ENCODE measurements around the gene BPIFB1. TPM values are rescaled to one million over a fixed set of nuclear protein-coding genes. Genes with fewer than 3 reads are reported as not detected.

Gene BPIFB1
- polyA plus RNA-seq, 4 donors, result 1.3 TPM; not detected in 3

DNA sequence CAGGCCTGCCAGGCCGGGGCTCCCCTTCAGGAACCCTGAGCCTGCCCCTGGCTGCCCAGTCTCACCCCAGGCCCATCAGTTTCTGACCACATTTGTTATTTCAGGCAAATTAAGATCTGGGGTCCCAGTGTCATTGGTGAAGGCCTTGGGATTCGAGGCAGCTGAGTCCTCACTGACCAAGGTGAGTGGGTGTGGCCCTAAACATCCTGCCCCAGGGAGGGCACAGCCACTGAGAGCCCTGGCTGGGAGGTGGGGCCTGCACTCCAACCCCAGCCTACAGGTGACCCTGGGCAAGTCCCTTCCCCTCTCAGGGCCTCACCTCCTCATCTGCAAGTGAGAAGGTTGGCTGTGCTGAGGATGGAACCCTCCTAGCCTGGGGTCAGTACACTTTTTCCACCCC, 23.8 kb downstream of the BPIFB1 start:
- H3K4me3 ChIP-seq (ENCODE audit: low read depth in 1 of 3, low read length in 3 of 3), result no peak overlapping the region
- H3K27ac ChIP-seq (ENCODE audit: low read depth in 1 of 3, low read length in 2 of 3), result no peak overlapping the region
- DNase-seq (no peak), FAIRE-seq (no peak)
- H3K27me3 ChIP-seq (ENCODE audit: control insufficient read depth in 3 of 3, insufficient read depth in 3 of 3, low read length in 3 of 3), result no peaks in the 10 kb centered on the region
- peaks cover 0 to 4% of the 10 kb centered on the region in 2 donors for H3K9me3 ChIP-seq (ENCODE audit: control insufficient read depth in 2 of 2, insufficient read depth in 1 of 2, low read depth in 1 of 2, low read length in 1 of 2)
- no peaks in the 10 kb centered on the region for H3K4me1 ChIP-seq (ENCODE audit: control insufficient read depth in 3 of 3, insufficient read depth in 2 of 3, low read depth in 1 of 3, low read length in 2 of 3)
- H3K36me3 ChIP-seq (ENCODE audit: control insufficient read depth in 3 of 3, insufficient read depth in 2 of 3, low read depth in 1 of 3, low read length in 3 of 3), result no peaks in the 10 kb centered on the region
- 17 to 40% (median 31%) methylated on average over 2 of the region's 2 CpGs for WGBS, 3 donors

DNA sequence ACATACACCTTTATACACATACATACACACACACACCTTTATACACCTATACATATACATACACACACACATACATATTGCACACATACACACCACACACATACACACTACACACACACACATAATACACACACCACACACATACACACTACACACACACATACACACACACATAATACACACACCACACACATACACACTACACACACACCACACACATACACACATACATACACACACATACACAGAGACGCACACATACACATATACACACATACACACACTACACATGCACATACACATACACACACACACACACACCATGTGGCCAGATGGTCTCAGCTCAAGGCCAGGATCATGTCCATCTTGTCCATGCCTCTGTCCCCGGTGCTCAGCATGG, 25.7 kb downstream of the BPIFB1 start:
- FAIRE-seq, result no peak

DNA sequence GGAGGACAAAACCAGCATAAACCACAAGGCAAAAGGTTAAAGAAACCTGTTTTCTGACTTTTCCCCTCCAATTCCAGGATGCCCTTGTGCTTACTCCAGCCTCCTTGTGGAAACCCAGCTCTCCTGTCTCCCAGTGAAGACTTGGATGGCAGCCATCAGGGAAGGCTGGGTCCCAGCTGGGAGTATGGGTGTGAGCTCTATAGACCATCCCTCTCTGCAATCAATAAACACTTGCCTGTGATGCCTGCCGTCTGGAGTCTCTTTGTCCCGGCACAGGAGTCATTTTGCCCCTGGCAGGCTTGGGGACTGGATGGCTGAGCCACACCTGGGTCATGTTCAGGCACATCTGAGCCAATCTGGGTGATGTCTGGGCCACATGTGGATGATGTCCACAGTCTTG, 26.6 kb downstream of the BPIFB1 start:
- Histone ChIP-seq H3K9me3 (ENCODE audit: control insufficient read depth in 2 of 2, insufficient read depth in 1 of 2, low read depth in 1 of 2, low read length in 1 of 2) (peaks cover 0 to 4% of the 10 kb centered on the region in 2 donors), H3K27ac (ENCODE audit: low read depth in 1 of 3, low read length in 2 of 3) (no peak overlapping the region), H3K4me3 (ENCODE audit: low read depth in 1 of 3, low read length in 3 of 3) (no peak overlapping the region), H3K27me3 (ENCODE audit: control insufficient read depth in 3 of 3, insufficient read depth in 3 of 3, low read length in 3 of 3) (no peaks in the 10 kb centered on the region), H3K36me3 (ENCODE audit: control insufficient read depth in 3 of 3, insufficient read depth in 2 of 3, low read depth in 1 of 3, low read length in 3 of 3) (no peaks in the 10 kb centered on the region), H3K4me1 (ENCODE audit: control insufficient read depth in 3 of 3, insufficient read depth in 2 of 3, low read depth in 1 of 3, low read length in 2 of 3) (no peaks in the 10 kb centered on the region)
- FAIRE-seq (no peak), DNase-seq (no peak)
- WGBS, 3 donors, result 0 to 28% (median 19%) methylated on average over 2 of the region's 2 CpGs

More for the DNA sequence above, 25.7 kb downstream of the BPIFB1 start:
- H3K27me3 ChIP-seq (ENCODE audit: control insufficient read depth in 3 of 3, insufficient read depth in 3 of 3, low read length in 3 of 3), result no peaks in the 10 kb centered on the region
- H3K9me3 ChIP-seq (ENCODE audit: control insufficient read depth in 2 of 2, insufficient read depth in 1 of 2, low read depth in 1 of 2, low read length in 1 of 2), result peaks cover 0 to 4% of the 10 kb centered on the region in 2 donors
- no peaks in the 10 kb centered on the region for H3K36me3 ChIP-seq (ENCODE audit: control insufficient read depth in 3 of 3, insufficient read depth in 2 of 3, low read depth in 1 of 3, low read length in 3 of 3)
- no peak for DNase-seq
- no peak overlapping the region for H3K4me3 ChIP-seq (ENCODE audit: low read depth in 1 of 3, low read length in 3 of 3)
- no peaks in the 10 kb centered on the region for H3K4me1 ChIP-seq (ENCODE audit: control insufficient read depth in 3 of 3, insufficient read depth in 2 of 3, low read depth in 1 of 3, low read length in 2 of 3)
- WGBS, 3 donors, result 92 to 94% (median 93%) methylated on average over 2 of the region's 2 CpGs
- no peak overlapping the region for H3K27ac ChIP-seq (ENCODE audit: low read depth in 1 of 3, low read length in 2 of 3)

DNA sequence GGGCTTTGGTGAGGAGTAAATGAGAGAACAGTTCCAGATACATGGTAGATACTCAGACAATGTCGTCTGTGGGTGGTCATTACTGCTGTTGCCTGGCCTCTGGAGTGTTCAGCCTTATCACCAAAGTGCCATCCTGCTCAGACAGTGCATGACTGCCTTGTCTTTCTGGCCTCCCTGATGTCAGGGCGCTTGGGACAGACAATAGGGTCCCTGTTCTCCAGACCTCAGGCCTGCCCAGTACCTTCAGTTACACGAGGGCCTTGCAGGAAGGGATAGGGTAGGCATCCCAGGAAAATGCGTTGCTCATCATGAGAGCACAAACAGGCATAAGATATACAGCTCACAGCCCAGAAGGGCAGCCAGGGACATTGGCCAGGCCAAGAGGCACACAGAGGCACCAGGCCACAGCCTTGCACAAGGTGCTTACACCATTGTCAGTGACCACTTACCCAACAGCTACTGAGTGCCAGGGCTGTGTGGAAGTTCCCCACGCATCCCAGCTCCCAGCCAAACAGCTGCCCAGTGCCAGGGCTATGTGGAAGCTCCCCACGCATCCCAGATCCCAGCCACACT, 27.4 kb downstream of the BPIFB1 start:
- Histone ChIP-seq H3K4me3 (ENCODE audit: low read depth in 1 of 3, low read length in 3 of 3) (no peak overlapping the region), H3K27ac (ENCODE audit: low read depth in 1 of 3, low read length in 2 of 3) (no peak overlapping the region), H3K9me3 (ENCODE audit: control insufficient read depth in 2 of 2, insufficient read depth in 1 of 2, low read depth in 1 of 2, low read length in 1 of 2) (peaks cover 0 to 4% of the 10 kb centered on the region in 2 donors), H3K4me1 (ENCODE audit: control insufficient read depth in 3 of 3, insufficient read depth in 2 of 3, low read depth in 1 of 3, low read length in 2 of 3) (no peaks in the 10 kb centered on the region), H3K27me3 (ENCODE audit: control insufficient read depth in 3 of 3, insufficient read depth in 3 of 3, low read length in 3 of 3) (no peaks in the 10 kb centered on the region), H3K36me3 (ENCODE audit: control insufficient read depth in 3 of 3, insufficient read depth in 2 of 3, low read depth in 1 of 3, low read length in 3 of 3) (no peaks in the 10 kb centered on the region)
- no peak for DNase-seq
- 63 to 75% (median 64%) methylated on average over 6 of the region's 6 CpGs for WGBS, 3 donors
- FAIRE-seq, result no peak

DNA sequence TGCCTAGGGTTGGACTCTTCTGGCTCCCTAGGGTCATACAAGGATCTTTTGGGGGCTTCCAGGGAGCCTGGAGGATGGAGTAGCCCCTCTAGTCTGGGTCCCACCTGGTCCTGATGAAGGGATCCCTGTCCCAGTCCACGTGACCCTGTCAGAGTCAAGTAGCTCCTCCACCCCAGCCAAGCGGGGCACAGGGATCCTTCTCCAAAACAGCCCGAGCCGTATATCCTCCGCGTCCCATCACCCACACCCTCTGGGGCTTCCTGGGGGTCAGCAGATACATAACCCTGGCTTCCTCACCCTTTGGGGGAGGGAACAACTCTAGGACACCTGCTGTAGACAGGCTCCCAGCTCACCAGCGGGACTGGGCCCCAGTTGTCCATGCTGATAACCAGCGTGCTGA, 28.0 kb downstream of the BPIFB1 start:
- FAIRE-seq, result no peak
- WGBS, 3 donors, result 80 to 83% (median 81%) methylated on average over 8 of the region's 8 CpGs

DNA sequence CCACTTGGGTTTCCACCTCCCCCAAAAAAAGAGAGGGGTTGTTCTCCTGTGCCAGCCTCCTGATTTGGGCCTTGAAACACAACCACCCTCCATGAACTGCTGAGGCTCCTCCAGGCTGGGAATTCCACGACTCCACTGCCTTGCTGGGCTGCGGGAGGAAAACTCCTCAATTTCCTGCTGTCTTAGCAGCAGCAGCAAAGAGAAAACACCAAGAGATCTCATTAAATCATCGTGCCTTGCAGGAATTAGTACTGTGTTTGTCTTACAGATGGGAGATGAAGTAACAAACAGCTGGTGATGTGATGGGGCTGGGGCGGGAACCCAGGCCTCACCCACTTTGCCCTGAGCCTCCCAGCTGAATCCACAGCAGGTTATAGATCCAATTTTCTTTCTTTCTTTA, 29.0 kb downstream of the BPIFB1 start:
- no peaks in the 10 kb centered on the region for H3K4me1 ChIP-seq (ENCODE audit: control insufficient read depth in 3 of 3, insufficient read depth in 2 of 3, low read depth in 1 of 3, low read length in 2 of 3)
- H3K27ac ChIP-seq (ENCODE audit: low read depth in 1 of 3, low read length in 2 of 3), result no peak overlapping the region
- WGBS, 3 donors, result 56 to 64% (median 57%) methylated on average over 4 of the region's 4 CpGs
- H3K27me3 ChIP-seq (ENCODE audit: control insufficient read depth in 3 of 3, insufficient read depth in 3 of 3, low read length in 3 of 3), result no peaks in the 10 kb centered on the region
- H3K4me3 ChIP-seq (ENCODE audit: low read depth in 1 of 3, low read length in 3 of 3), result no peak overlapping the region
- FAIRE-seq (no peak), DNase-seq (no peak)
- peaks cover 0 to 4% of the 10 kb centered on the region in 2 donors for H3K9me3 ChIP-seq (ENCODE audit: control insufficient read depth in 2 of 2, insufficient read depth in 1 of 2, low read depth in 1 of 2, low read length in 1 of 2)
- no peaks in the 10 kb centered on the region for H3K36me3 ChIP-seq (ENCODE audit: control insufficient read depth in 3 of 3, insufficient read depth in 2 of 3, low read depth in 1 of 3, low read length in 3 of 3)

More for the DNA sequence above, 28.0 kb downstream of the BPIFB1 start:
- H3K36me3 ChIP-seq (ENCODE audit: control insufficient read depth in 3 of 3, insufficient read depth in 2 of 3, low read depth in 1 of 3, low read length in 3 of 3), result no peaks in the 10 kb centered on the region
- H3K27me3 ChIP-seq (ENCODE audit: control insufficient read depth in 3 of 3, insufficient read depth in 3 of 3, low read length in 3 of 3), result no peaks in the 10 kb centered on the region
- peaks cover 0 to 4% of the 10 kb centered on the region in 2 donors for H3K9me3 ChIP-seq (ENCODE audit: control insufficient read depth in 2 of 2, insufficient read depth in 1 of 2, low read depth in 1 of 2, low read length in 1 of 2)
- no peak overlapping the region for H3K27ac ChIP-seq (ENCODE audit: low read depth in 1 of 3, low read length in 2 of 3)
- H3K4me3 ChIP-seq (ENCODE audit: low read depth in 1 of 3, low read length in 3 of 3), result no peak overlapping the region
- no peaks in the 10 kb centered on the region for H3K4me1 ChIP-seq (ENCODE audit: control insufficient read depth in 3 of 3, insufficient read depth in 2 of 3, low read depth in 1 of 3, low read length in 2 of 3)
- no peak for DNase-seq

DNA sequence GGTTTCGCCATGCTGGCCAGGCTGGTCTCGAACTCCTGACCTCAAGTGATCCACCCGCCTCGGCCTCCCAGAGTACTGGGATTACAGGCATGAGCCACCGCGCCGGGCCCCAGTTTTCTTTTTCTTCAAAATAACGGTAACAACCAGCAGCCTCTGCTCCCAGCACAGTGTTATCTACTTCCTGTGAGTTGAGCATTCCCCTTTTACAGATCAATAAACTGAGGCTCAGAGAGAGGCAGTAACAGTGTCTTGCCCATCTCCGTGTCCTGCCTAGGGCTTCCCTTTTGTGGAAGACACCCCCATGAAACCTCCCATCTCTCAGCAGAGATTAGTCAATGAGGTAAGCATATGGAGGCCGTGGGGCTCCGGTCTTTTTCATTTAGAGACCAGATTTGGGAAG, 29.6 kb downstream of the BPIFB1 start:
- no peak for DNase-seq
- H3K36me3 ChIP-seq (ENCODE audit: control insufficient read depth in 3 of 3, insufficient read depth in 2 of 3, low read depth in 1 of 3, low read length in 3 of 3), result no peaks in the 10 kb centered on the region
- no peaks in the 10 kb centered on the region for H3K4me1 ChIP-seq (ENCODE audit: control insufficient read depth in 3 of 3, insufficient read depth in 2 of 3, low read depth in 1 of 3, low read length in 2 of 3)
- H3K27ac ChIP-seq (ENCODE audit: low read depth in 1 of 3, low read length in 2 of 3), result no peak overlapping the region
- H3K9me3 ChIP-seq (ENCODE audit: control insufficient read depth in 2 of 2, insufficient read depth in 1 of 2, low read depth in 1 of 2, low read length in 1 of 2), result peaks cover 0 to 4% of the 10 kb centered on the region in 2 donors
- no peak overlapping the region for H3K4me3 ChIP-seq (ENCODE audit: low read depth in 1 of 3, low read length in 3 of 3)
- no peak for FAIRE-seq
- WGBS, 3 donors, result 86 to 88% (median 87%) methylated on average over 11 of the region's 11 CpGs
- peaks cover 0 to 3% (median 0%) of the 10 kb centered on the region in 3 donors for H3K27me3 ChIP-seq (ENCODE audit: control insufficient read depth in 3 of 3, insufficient read depth in 3 of 3, low read length in 3 of 3)

DNA sequence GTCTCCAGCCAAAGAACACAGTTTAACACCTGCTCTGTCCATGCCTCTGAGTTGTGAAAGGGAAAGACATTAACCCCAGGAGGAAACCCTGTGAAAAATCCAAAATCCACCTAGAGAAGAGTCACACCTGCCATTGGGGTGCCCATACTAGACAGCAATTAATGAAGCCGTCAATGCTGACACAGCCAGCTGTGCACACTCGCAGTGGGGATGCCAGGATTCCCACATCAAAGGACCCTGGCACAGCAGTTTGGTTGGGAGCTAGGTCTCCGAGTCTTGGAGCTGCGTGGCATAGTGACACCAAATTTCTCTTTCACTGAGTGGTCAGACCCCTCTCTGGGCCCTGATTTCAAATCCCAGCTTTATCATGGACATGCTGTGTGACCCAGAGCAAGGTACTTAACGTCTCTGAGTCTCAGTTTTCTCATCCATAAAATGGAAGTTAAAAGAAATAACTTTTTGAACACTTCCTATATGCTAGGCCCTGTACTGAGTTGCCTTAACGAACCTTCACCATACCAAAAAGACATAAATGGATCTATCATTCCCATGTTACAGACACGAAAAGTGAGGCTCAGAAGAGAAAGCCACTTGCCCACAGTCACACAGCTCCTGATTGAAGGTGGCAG, 30.8 kb downstream of the BPIFB1 start:
- Histone ChIP-seq H3K4me1 (ENCODE audit: control insufficient read depth in 3 of 3, insufficient read depth in 2 of 3, low read depth in 1 of 3, low read length in 2 of 3) (no peaks in the 10 kb centered on the region), H3K27ac (ENCODE audit: low read depth in 1 of 3, low read length in 2 of 3) (no peak overlapping the region), H3K27me3 (ENCODE audit: control insufficient read depth in 3 of 3, insufficient read depth in 3 of 3, low read length in 3 of 3) (peaks cover 0 to 3% (median 0%) of the 10 kb centered on the region in 3 donors), H3K9me3 (ENCODE audit: control insufficient read depth in 2 of 2, insufficient read depth in 1 of 2, low read depth in 1 of 2, low read length in 1 of 2) (no peaks in the 10 kb centered on the region), H3K36me3 (ENCODE audit: control insufficient read depth in 3 of 3, insufficient read depth in 2 of 3, low read depth in 1 of 3, low read length in 3 of 3) (no peaks in the 10 kb centered on the region), H3K4me3 (ENCODE audit: low read depth in 1 of 3, low read length in 3 of 3) (no peak overlapping the region)
- DNase-seq (no peak), FAIRE-seq (no peak)
- 61 to 77% (median 64%) methylated on average over 7 of the region's 7 CpGs for WGBS, 3 donors

DNA sequence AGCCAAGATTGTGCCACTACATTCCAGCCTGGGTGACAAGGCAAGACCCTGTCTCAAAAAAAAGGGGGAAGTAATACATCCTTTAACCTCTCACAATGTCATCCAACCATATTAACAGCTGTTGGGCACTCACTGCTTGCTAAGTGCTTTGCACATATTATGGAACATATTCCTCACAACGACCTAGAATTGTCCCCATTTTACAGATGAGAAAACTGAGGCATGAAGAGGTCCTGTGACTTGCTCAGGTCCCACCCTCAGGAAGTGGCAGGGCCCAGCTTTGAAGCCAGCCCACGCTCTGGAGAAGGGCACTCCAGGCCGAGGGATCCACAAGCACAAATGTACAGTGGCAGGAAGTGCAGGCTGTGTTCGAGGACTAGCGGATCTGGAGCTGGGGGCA, 33.3 kb downstream of the BPIFB1 start:
- H3K27me3 ChIP-seq (ENCODE audit: control insufficient read depth in 3 of 3, insufficient read depth in 3 of 3, low read length in 3 of 3), result peaks cover 0 to 6% (median 0%) of the 10 kb centered on the region in 3 donors
- H3K27ac ChIP-seq (ENCODE audit: low read depth in 1 of 3, low read length in 2 of 3), result no peak overlapping the region
- FAIRE-seq (no peak), DNase-seq (no peak)
- WGBS, 3 donors, result 61 to 69% (median 63%) methylated on average over 5 of the region's 5 CpGs
- no peak overlapping the region for H3K4me3 ChIP-seq (ENCODE audit: low read depth in 1 of 3, low read length in 3 of 3)
- H3K36me3 ChIP-seq (ENCODE audit: control insufficient read depth in 3 of 3, insufficient read depth in 2 of 3, low read depth in 1 of 3, low read length in 3 of 3), result no peaks in the 10 kb centered on the region
- no peaks in the 10 kb centered on the region for H3K9me3 ChIP-seq (ENCODE audit: control insufficient read depth in 2 of 2, insufficient read depth in 1 of 2, low read depth in 1 of 2, low read length in 1 of 2)
- no peaks in the 10 kb centered on the region for H3K4me1 ChIP-seq (ENCODE audit: control insufficient read depth in 3 of 3, insufficient read depth in 2 of 3, low read depth in 1 of 3, low read length in 2 of 3)

Measured in small intestine (tissue), 7 donors.